ENCODE measurements around the gene CDC42EP3. TPM values are rescaled to one million over a fixed set of nuclear protein-coding genes. Genes with fewer than 3 reads are reported as not detected.

Gene CDC42EP3
- polyA plus RNA-seq, 1 donor from 2014 or later = 25.2 TPM

DNA sequence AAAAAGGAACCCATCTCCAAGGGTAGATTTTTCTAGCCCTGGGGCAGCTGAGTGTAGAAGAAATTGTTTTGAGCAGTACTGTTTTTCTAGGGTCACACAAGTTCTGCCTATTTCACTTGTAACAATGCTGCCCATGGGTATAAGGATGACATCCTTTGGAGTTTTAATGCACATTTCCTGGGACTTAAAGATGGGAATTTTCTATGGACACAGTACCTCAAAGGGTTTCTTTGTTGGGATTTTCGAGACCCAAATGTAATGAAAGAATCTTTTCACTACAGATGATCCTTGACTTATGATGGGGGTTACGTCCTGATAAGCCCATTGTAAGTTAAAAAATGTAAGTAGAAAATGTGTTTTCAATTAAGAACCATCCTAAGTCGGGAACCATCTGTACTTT is 31.8 kb downstream of the CDC42EP3 start:
- no peaks in the 10 kb centered on the region for H3K9me2 ChIP-seq (ENCODE audit: insufficient read depth, low read length)
- no peaks in the 10 kb centered on the region for H3K9me3 ChIP-seq (ENCODE audit: low read length)
- no peak overlapping the region for H3K4me3 ChIP-seq (ENCODE audit: low read length)
- no peak overlapping the region for H2AFZ ChIP-seq (ENCODE audit: low read depth, low read length)
- no peaks in the 10 kb centered on the region for H3F3A ChIP-seq (ENCODE audit: insufficient read depth, low read length, poor library complexity, severe bottlenecking)
- TF ChIP-seq, protein P1, sequence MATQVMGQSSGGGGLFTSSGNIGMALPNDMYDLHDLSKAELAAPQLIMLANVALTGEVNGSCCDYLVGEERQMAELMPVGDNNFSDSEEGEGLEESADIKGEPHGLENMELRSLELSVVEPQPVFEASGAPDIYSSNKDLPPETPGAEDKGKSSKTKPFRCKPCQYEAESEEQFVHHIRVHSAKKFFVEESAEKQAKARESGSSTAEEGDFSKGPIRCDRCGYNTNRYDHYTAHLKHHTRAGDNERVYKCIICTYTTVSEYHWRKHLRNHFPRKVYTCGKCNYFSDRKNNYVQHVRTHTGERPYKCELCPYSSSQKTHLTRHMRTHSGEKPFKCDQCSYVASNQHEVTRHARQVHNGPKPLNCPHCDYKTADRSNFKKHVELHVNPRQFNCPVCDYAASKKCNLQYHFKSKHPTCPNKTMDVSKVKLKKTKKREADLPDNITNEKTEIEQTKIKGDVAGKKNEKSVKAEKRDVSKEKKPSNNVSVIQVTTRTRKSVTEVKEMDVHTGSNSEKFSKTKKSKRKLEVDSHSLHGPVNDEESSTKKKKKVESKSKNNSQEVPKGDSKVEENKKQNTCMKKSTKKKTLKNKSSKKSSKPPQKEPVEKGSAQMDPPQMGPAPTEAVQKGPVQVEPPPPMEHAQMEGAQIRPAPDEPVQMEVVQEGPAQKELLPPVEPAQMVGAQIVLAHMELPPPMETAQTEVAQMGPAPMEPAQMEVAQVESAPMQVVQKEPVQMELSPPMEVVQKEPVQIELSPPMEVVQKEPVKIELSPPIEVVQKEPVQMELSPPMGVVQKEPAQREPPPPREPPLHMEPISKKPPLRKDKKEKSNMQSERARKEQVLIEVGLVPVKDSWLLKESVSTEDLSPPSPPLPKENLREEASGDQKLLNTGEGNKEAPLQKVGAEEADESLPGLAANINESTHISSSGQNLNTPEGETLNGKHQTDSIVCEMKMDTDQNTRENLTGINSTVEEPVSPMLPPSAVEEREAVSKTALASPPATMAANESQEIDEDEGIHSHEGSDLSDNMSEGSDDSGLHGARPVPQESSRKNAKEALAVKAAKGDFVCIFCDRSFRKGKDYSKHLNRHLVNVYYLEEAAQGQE (IDR thresholded peaks at IDR 0.05; ENCODE audit: borderline replicate concordance) = no peak
- TF ChIP-seq SMC3 (conservative IDR thresholded peaks at IDR 0.05; ENCODE audit: poor library complexity) = no peak
- no peak for TF ChIP-seq EP300 (conservative IDR thresholded peaks at IDR 0.05; ENCODE audit: poor library complexity, severe bottlenecking)
- no peaks in the 10 kb centered on the region for H3K36me3 ChIP-seq (ENCODE audit: insufficient read depth, low read length)
- no peak overlapping the region for H3K9ac ChIP-seq (ENCODE audit: low read length)
- no peak overlapping the region for H3K27ac ChIP-seq (ENCODE audit: low read length)
- no peaks in the 10 kb centered on the region for H4K20me1 ChIP-seq (ENCODE audit: insufficient read depth)
- no peak overlapping the region for H3K4me2 ChIP-seq (ENCODE audit: low read length)
- H3K79me2 ChIP-seq (replicated peaks; ENCODE audit: insufficient read depth, low read length) = no peaks in the 10 kb centered on the region
- no peaks in the 10 kb centered on the region for H3K27me3 ChIP-seq (ENCODE audit: insufficient read depth, low read depth, low read length)

DNA sequence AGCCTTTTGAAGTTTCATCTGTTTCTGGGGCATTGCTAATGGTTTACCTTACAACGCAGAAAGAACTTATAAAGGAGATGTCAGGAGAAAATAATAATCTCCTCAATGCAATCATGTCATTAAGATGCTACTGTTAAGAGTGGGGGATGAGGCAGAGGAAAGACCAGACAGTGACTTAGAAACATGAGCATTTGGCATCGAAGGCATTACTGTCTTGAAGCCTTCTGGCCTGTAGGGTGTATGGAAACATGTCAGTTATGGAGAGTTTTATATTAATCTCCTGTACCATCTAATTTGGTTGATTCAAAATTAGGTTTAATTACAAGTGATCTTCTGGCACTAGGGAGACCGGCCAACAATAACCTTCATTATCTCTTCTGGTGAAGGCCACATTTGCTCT is 32.5 kb downstream of the CDC42EP3 start:
- Histone ChIP-seq H3K79me2 (replicated peaks; ENCODE audit: insufficient read depth, low read length) (no peaks in the 10 kb centered on the region), H3K4me3 (ENCODE audit: low read length) (no peak overlapping the region), H3F3A (ENCODE audit: insufficient read depth, low read length, poor library complexity, severe bottlenecking) (no peaks in the 10 kb centered on the region), H2AFZ (ENCODE audit: low read depth, low read length) (no peak overlapping the region), H3K4me2 (ENCODE audit: low read length) (no peak overlapping the region), H3K9me3 (ENCODE audit: low read length) (no peaks in the 10 kb centered on the region), H3K36me3 (ENCODE audit: insufficient read depth, low read length) (no peaks in the 10 kb centered on the region), H3K27ac (ENCODE audit: low read length) (no peak overlapping the region), H3K9ac (ENCODE audit: low read length) (no peak overlapping the region), H3K27me3 (ENCODE audit: insufficient read depth, low read depth, low read length) (no peaks in the 10 kb centered on the region), H3K9me2 (ENCODE audit: insufficient read depth, low read length) (no peaks in the 10 kb centered on the region), H4K20me1 (ENCODE audit: insufficient read depth) (no peaks in the 10 kb centered on the region)
- TF ChIP-seq POLR2AphosphoS5 (IDR thresholded peaks at IDR 0.05) (no peak), TAF1 (IDR thresholded peaks at IDR 0.05; ENCODE audit: low read depth) (no peak), RAD21 (conservative IDR thresholded peaks at IDR 0.05) (no peak), SMC3 (conservative IDR thresholded peaks at IDR 0.05; ENCODE audit: poor library complexity) (no peak), MXI1 (conservative IDR thresholded peaks at IDR 0.05; ENCODE audit: poor library complexity, severe bottlenecking) (no peak)
- TF ChIP-seq, protein P2, sequence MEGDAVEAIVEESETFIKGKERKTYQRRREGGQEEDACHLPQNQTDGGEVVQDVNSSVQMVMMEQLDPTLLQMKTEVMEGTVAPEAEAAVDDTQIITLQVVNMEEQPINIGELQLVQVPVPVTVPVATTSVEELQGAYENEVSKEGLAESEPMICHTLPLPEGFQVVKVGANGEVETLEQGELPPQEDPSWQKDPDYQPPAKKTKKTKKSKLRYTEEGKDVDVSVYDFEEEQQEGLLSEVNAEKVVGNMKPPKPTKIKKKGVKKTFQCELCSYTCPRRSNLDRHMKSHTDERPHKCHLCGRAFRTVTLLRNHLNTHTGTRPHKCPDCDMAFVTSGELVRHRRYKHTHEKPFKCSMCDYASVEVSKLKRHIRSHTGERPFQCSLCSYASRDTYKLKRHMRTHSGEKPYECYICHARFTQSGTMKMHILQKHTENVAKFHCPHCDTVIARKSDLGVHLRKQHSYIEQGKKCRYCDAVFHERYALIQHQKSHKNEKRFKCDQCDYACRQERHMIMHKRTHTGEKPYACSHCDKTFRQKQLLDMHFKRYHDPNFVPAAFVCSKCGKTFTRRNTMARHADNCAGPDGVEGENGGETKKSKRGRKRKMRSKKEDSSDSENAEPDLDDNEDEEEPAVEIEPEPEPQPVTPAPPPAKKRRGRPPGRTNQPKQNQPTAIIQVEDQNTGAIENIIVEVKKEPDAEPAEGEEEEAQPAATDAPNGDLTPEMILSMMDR (IDR thresholded peaks at IDR 0.05; ENCODE audit: poor library complexity, severe bottlenecking) = no peak

DNA sequence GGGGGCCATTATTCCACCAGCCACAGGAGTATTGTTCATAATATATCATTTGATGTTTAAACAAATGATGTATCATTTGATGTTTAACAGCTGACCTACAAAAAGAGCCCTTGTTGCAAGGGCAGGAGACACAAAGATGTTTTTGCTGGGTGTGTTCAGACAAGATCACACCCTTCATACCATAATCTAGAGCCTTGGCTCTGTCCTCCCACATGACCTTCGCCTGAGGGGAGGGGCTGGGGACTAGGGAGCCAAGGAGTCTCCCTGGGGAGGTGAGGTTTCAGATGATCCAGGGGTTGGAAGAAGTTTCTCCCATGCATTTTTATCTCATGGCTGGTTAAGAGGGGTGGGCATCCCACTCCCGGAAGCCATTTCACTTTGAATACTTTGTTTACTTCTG is 33.5 kb downstream of the CDC42EP3 start:
- Histone ChIP-seq H3K9me3 (ENCODE audit: low read length) (no peaks in the 10 kb centered on the region), H3K9ac (ENCODE audit: low read length) (no peak overlapping the region), H3K9me2 (ENCODE audit: insufficient read depth, low read length) (no peaks in the 10 kb centered on the region), H3K4me3 (ENCODE audit: low read length) (no peak overlapping the region), H3K27me3 (ENCODE audit: insufficient read depth, low read depth, low read length) (no peaks in the 10 kb centered on the region), H4K20me1 (ENCODE audit: insufficient read depth) (no peaks in the 10 kb centered on the region), H3K36me3 (ENCODE audit: insufficient read depth, low read length) (no peaks in the 10 kb centered on the region), H3K79me2 (replicated peaks; ENCODE audit: insufficient read depth, low read length) (no peaks in the 10 kb centered on the region), H2AFZ (ENCODE audit: low read depth, low read length) (no peak overlapping the region), H3K27ac (ENCODE audit: low read length) (no peak overlapping the region), H3K4me2 (ENCODE audit: low read length) (no peak overlapping the region), H3F3A (ENCODE audit: insufficient read depth, low read length, poor library complexity, severe bottlenecking) (no peaks in the 10 kb centered on the region)
- TF ChIP-seq, protein P2 (IDR thresholded peaks at IDR 0.05; ENCODE audit: poor library complexity, severe bottlenecking) = no peak
- TF ChIP-seq EZH2 (IDR thresholded peaks at IDR 0.05; ENCODE audit: borderline replicate concordance, insufficient read depth, low read length, poor library complexity, severe bottlenecking) = no peak
- no peak for TF ChIP-seq POLR2AphosphoS5 (IDR thresholded peaks at IDR 0.05)
- no peak for TF ChIP-seq EP300 (conservative IDR thresholded peaks at IDR 0.05; ENCODE audit: poor library complexity, severe bottlenecking)
- TF ChIP-seq TAF1 (IDR thresholded peaks at IDR 0.05; ENCODE audit: low read depth) = no peak
- no peak for TF ChIP-seq SMC3 (conservative IDR thresholded peaks at IDR 0.05; ENCODE audit: poor library complexity)
- no peak for TF ChIP-seq RAD21 (conservative IDR thresholded peaks at IDR 0.05)
- TF ChIP-seq, protein P1 (IDR thresholded peaks at IDR 0.05; ENCODE audit: borderline replicate concordance) = no peak
- no peak for TF ChIP-seq MXI1 (conservative IDR thresholded peaks at IDR 0.05; ENCODE audit: poor library complexity, severe bottlenecking)

Measured in neural cell (in vitro differentiated cells).